ENCODE measurements around the gene ARHGEF1. TPM values are rescaled to one million over a fixed set of nuclear protein-coding genes. Genes with fewer than 3 reads are reported as not detected.

ARHGEF1 gene
- total RNA-seq, 6 experiments from 2014 or later: 63.8 to 73.3 (median 68.2) TPM

DNA sequence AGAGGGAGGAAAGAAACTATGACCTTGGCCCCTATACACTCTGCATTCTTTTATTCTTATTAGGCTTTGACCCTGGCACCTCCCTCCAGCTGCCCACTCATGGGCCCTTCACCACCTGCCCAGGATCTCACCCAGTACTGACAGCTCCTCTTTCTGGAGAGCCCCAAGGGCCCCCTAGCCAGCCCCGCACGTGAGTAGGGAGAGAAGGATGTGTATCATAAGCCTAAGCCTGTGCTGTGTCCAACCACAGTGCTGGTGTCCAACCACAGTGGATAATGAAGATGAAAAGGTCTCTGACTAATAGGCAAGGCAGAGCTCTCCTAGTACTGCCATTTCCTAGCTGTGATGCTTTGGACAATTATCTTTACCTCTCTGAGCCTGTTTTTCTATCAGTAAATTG is 33.9 kb upstream of the ARHGEF1 start:
- H3K9me3 Mint-ChIP-seq: peaks cover 4% of the 10 kb centered on the region
- H3K27me3 Mint-ChIP-seq (ENCODE audit: insufficient read depth): peaks cover 46% of the 10 kb centered on the region
- H3K4me3 Mint-ChIP-seq: no peak overlapping the region
- H3K27ac Mint-ChIP-seq: no peak overlapping the region
- no peak for DNase-seq
- no peaks in the 10 kb centered on the region for H3K4me1 Mint-ChIP-seq (ENCODE audit: low read depth)
- TF ChIP-seq, protein P1, sequence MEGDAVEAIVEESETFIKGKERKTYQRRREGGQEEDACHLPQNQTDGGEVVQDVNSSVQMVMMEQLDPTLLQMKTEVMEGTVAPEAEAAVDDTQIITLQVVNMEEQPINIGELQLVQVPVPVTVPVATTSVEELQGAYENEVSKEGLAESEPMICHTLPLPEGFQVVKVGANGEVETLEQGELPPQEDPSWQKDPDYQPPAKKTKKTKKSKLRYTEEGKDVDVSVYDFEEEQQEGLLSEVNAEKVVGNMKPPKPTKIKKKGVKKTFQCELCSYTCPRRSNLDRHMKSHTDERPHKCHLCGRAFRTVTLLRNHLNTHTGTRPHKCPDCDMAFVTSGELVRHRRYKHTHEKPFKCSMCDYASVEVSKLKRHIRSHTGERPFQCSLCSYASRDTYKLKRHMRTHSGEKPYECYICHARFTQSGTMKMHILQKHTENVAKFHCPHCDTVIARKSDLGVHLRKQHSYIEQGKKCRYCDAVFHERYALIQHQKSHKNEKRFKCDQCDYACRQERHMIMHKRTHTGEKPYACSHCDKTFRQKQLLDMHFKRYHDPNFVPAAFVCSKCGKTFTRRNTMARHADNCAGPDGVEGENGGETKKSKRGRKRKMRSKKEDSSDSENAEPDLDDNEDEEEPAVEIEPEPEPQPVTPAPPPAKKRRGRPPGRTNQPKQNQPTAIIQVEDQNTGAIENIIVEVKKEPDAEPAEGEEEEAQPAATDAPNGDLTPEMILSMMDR (IDR thresholded peaks at IDR 0.05): no peak
- no peaks in the 10 kb centered on the region for H3K36me3 Mint-ChIP-seq (ENCODE audit: low read depth)

GRCh38 chr19:41850381-41850780 is 32.6 kb upstream of the ARHGEF1 start:
- TF ChIP-seq, protein P1 (IDR thresholded peaks at IDR 0.05): no peak
- Mint-ChIP-seq H3K36me3 (ENCODE audit: low read depth) (no peaks in the 10 kb centered on the region), H3K9me3 (no peaks in the 10 kb centered on the region), H3K27me3 (ENCODE audit: insufficient read depth) (peaks cover 51% of the 10 kb centered on the region), H3K4me3 (no peak overlapping the region), H3K4me1 (ENCODE audit: low read depth) (no peaks in the 10 kb centered on the region), H3K27ac (no peak overlapping the region)
- DNase-seq: no peak

DNA sequence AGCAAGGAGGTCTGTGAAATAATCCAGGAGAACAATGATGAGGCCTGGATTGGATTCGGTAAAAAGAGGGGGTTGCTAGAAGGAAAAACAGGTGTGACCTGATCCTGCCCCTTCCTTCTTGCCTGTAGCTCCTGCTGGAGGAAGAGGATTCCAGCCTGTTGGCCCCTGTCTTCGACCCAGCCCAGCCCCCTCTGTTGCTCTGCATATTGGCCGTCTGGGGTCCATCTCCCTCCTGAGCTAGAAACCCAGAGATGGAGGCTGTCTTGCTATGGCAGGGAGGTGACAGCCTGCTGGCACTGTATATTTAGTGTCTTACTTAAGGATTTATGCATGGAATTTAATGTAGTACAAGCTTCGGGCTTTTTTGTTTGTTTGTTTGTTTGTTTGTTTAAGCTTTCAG is 31.5 kb upstream of the ARHGEF1 start:
- Mint-ChIP-seq H3K27ac (no peak overlapping the region), H3K4me1 (ENCODE audit: low read depth) (no peaks in the 10 kb centered on the region), H3K9me3 (no peaks in the 10 kb centered on the region), H3K36me3 (ENCODE audit: low read depth) (no peaks in the 10 kb centered on the region), H3K4me3 (no peak overlapping the region), H3K27me3 (ENCODE audit: insufficient read depth) (peaks cover 51% of the 10 kb centered on the region)
- no peak for DNase-seq
- TF ChIP-seq, protein P1 (IDR thresholded peaks at IDR 0.05): no peak

DNA sequence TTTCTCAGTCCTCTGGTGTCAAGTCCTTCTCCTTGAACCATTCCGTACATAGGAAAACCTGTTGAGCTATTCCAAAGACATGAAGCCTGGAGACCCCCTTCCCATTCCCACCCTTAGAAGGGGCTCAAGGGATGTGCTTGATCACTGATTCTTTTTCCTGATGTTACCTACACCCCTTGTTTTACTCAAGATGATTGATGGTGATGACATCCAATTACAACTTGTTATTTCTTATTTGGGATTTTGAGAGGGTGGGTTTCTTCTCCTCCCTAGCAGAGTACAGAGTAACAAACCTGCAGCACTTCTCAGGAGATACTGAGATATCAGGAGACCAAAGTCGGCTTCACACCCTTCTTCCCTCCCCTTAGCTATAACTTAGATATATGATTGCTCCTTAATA is 29.6 kb upstream of the ARHGEF1 start:
- no peak overlapping the region for H3K27ac Mint-ChIP-seq
- no peak for DNase-seq
- TF ChIP-seq, protein P1 (IDR thresholded peaks at IDR 0.05): no peak
- no peaks in the 10 kb centered on the region for H3K36me3 Mint-ChIP-seq (ENCODE audit: low read depth)
- no peaks in the 10 kb centered on the region for H3K9me3 Mint-ChIP-seq
- H3K27me3 Mint-ChIP-seq (ENCODE audit: insufficient read depth): peaks cover 53% of the 10 kb centered on the region
- H3K4me3 Mint-ChIP-seq: no peak overlapping the region
- H3K4me1 Mint-ChIP-seq (ENCODE audit: low read depth): no peaks in the 10 kb centered on the region

- Mint-ChIP-seq H3K27ac (no peak overlapping the region), H3K9me3 (no peaks in the 10 kb centered on the region), H3K4me1 (ENCODE audit: low read depth) (no peaks in the 10 kb centered on the region), H3K27me3 (ENCODE audit: insufficient read depth) (peaks cover 49% of the 10 kb centered on the region), H3K4me3 (no peak overlapping the region), H3K36me3 (ENCODE audit: low read depth) (no peaks in the 10 kb centered on the region)
- TF ChIP-seq, protein P1 (IDR thresholded peaks at IDR 0.05): no peak
- DNase-seq: no peak
Measured at GRCh38 chr19:41853768-41854167, 29.2 kb upstream of the ARHGEF1 start.

- Mint-ChIP-seq H3K9me3 (no peaks in the 10 kb centered on the region), H3K4me3 (peak overlapping the region; percentile 92), H3K36me3 (ENCODE audit: low read depth) (peaks cover 34% of the 10 kb centered on the region), H3K4me1 (ENCODE audit: low read depth) (peaks cover 40% of the 10 kb centered on the region), H3K27ac (peak overlapping the region; percentile 36; the same call in 1 of the 2 replicates), H3K27me3 (ENCODE audit: insufficient read depth) (peaks cover 19% of the 10 kb centered on the region)
- TF ChIP-seq, protein P1 (IDR thresholded peaks at IDR 0.05): no peak
- DNase-seq: no peak
Measured at GRCh38 chr19:41859213-41859617, 23.8 kb upstream of the ARHGEF1 start.
